ENCODE data around the gene MR1.

- TF ChIP-seq POLR2A (IDR thresholded peaks at IDR 0.05; ENCODE audit: low read depth, low read length) (no peak), TAF1 (IDR thresholded peaks at IDR 0.05; ENCODE audit: borderline replicate concordance, low read depth, low read length) (no peak), POLR2AphosphoS5 (IDR thresholded peaks at IDR 0.05; ENCODE audit: low read depth, low read length) (no peak)
Measured at GRCh38 chr1:181108304-181108867, 74.6 kb downstream of the MR1 start.

All from GM12892 (cell line).